Muscle of leg (tissue), 11 donors: ENCODE measurements around the gene VSIG8. TPM values are rescaled to one million over a fixed set of nuclear protein-coding genes. Genes with fewer than 3 reads are reported as not detected.

Experiments
- DNase-seq: peaks from one replicate; pipeline ENCODE4 v3.0.0; 2013
- H3K27ac ChIP-seq: one replicate; pipeline ENCODE4 v1.5.1; 2013; ENCODE audit warnings: mild to moderate bottlenecking, low read length, control low read depth
- H3K27me3 ChIP-seq: one replicate; pipeline ENCODE4 v1.6.1; 2013; ENCODE audit warnings: low read length; ENCODE audit not compliant: control insufficient read depth, insufficient read depth
- H3K36me3 ChIP-seq: one replicate; pipeline ENCODE4 v1.6.1; 2013; ENCODE audit warnings: low read length; ENCODE audit not compliant: control insufficient read depth, insufficient read depth
- H3K4me1 ChIP-seq: one replicate; pipeline ENCODE4 v1.6.1; 2013; ENCODE audit warnings: low read length; ENCODE audit not compliant: control insufficient read depth, insufficient read depth
- H3K4me3 ChIP-seq: one replicate; pipeline ENCODE4 v1.5.1; 2013; ENCODE audit warnings: low read length, control low read depth
- H3K9me3 ChIP-seq: replicated peaks from 2 replicates; pipeline ENCODE4 v1.6.1; 2013; ENCODE audit warnings: low read depth, low read length; ENCODE audit not compliant: control insufficient read depth
- WGBS: methylation state at CpG from one replicate; pipeline ENCODE4 v1.1.5; 2013; ENCODE audit warnings: missing lambda C conversion rate; ENCODE audit not compliant: insufficient coverage; 5-methylcytosine and 5-hydroxymethylcytosine counted together
- polyA plus RNA-seq, 8 donors: library from polyadenylated mRNA; unstranded; fragments of 120-200 nt; gene quantifications; one replicate each; pipeline versions ENCODE4 v1.2.1 to v1.2.3, GENCODE V29; 2013; ENCODE audit warnings: inconsistent platforms in 1 of 8, low replicate concordance in 1 of 8; ENCODE audit not compliant: insufficient read length in 8 of 8, insufficient read depth in 1 of 8
- total RNA-seq: library from RNA; stranded (reverse); fragments of 120-200 nt; gene quantifications from one replicate; pipeline ENCODE4 v1.2.4, GENCODE V29; 2013

VSIG8 gene
- total and polyA plus RNA-seq, 9 donors: not detected

- peaks cover 6% of the 10 kb centered on the region for H3K4me1 ChIP-seq
- H3K27ac ChIP-seq: no peak overlapping the region
- no peak overlapping the region for H3K4me3 ChIP-seq
- no peak for DNase-seq
- no peaks in the 10 kb centered on the region for H3K27me3 ChIP-seq
- H3K36me3 ChIP-seq: peaks cover 4% of the 10 kb centered on the region
- H3K9me3 ChIP-seq: no peaks in the 10 kb centered on the region
- WGBS: 74% methylated on average over 7 of the region's 7 CpGs
Observed at GRCh38 chr1:159859767-159860322, 2.6 kb downstream of the VSIG8 start.

GRCh38 chr1:159857889-159858288 lies 4.6 kb downstream of the VSIG8 start:
- Histone ChIP-seq H3K4me3 (no peak overlapping the region), H3K27me3 (no peaks in the 10 kb centered on the region), H3K36me3 (peaks cover 4% of the 10 kb centered on the region), H3K9me3 (no peaks in the 10 kb centered on the region), H3K27ac (no peak overlapping the region), H3K4me1 (peaks cover 14% of the 10 kb centered on the region)
- 85% methylated on average over 5 of the region's 6 CpGs for WGBS
- no peak for DNase-seq

- Histone ChIP-seq H3K9me3 (no peaks in the 10 kb centered on the region), H3K27ac (no peak overlapping the region), H3K27me3 (no peaks in the 10 kb centered on the region), H3K4me3 (no peak overlapping the region), H3K4me1 (peaks cover 14% of the 10 kb centered on the region), H3K36me3 (peaks cover 4% of the 10 kb centered on the region)
- no peak for DNase-seq
- no CpG with 5 or more reads among the region's 1 CpG for WGBS
Observed at GRCh38 chr1:159856576-159856975, 5.9 kb downstream of the VSIG8 start.

- Histone ChIP-seq H3K9me3 (no peaks in the 10 kb centered on the region), H3K4me1 (peaks cover 14% of the 10 kb centered on the region), H3K4me3 (peak overlapping the region; percentile 80), H3K36me3 (peaks cover 4% of the 10 kb centered on the region), H3K27me3 (no peaks in the 10 kb centered on the region), H3K27ac (no peak overlapping the region)
- 43% methylated on average over 34 of the region's 34 CpGs for WGBS
- no peak for DNase-seq
Observed at GRCh38 chr1:159855709-159856108, 6.7 kb downstream of the VSIG8 start.

GRCh38 chr1:159854693-159855192 lies 7.7 kb downstream of the VSIG8 start:
- H3K9me3 ChIP-seq: no peaks in the 10 kb centered on the region
- no peaks in the 10 kb centered on the region for H3K27me3 ChIP-seq
- under 1% methylated on average over 59 of the region's 59 CpGs for WGBS
- DNase-seq: peak; percentile 93
- peak overlapping the region; percentile 83 for H3K27ac ChIP-seq
- peak overlapping the region; percentile 80 for H3K4me3 ChIP-seq
- H3K36me3 ChIP-seq: peaks cover 4% of the 10 kb centered on the region
- peaks cover 14% of the 10 kb centered on the region for H3K4me1 ChIP-seq

GRCh38 chr1:159854116-159854692 lies 8.3 kb downstream of the VSIG8 start:
- WGBS: 0% methylated on average over 31 of the region's 31 CpGs
- peak; percentile 78 for DNase-seq

GRCh38 chr1:159853417-159854115 lies 8.9 kb downstream of the VSIG8 start:
- Histone ChIP-seq H3K27me3 (no peaks in the 10 kb centered on the region), H3K4me3 (peak overlapping the region; percentile 80), H3K9me3 (no peaks in the 10 kb centered on the region), H3K36me3 (peaks cover 4% of the 10 kb centered on the region), H3K27ac (peak overlapping the region; percentile 83), H3K4me1 (peaks cover 14% of the 10 kb centered on the region)
- peak; percentile 27 for DNase-seq
- WGBS: no CpG with 5 or more reads among the region's 6 CpGs

More at GRCh38 chr1:159854116-159854692, 8.3 kb downstream of the VSIG8 start:
- Histone ChIP-seq H3K9me3 (no peaks in the 10 kb centered on the region), H3K4me1 (peaks cover 14% of the 10 kb centered on the region), H3K27ac (peak overlapping the region; percentile 83), H3K4me3 (peak overlapping the region; percentile 80), H3K27me3 (no peaks in the 10 kb centered on the region), H3K36me3 (peaks cover 4% of the 10 kb centered on the region)

- no peak overlapping the region for H3K27ac ChIP-seq
- no peak overlapping the region for H3K4me3 ChIP-seq
- no peaks in the 10 kb centered on the region for H3K27me3 ChIP-seq
- no peaks in the 10 kb centered on the region for H3K9me3 ChIP-seq
- WGBS: no CpG with 5 or more reads among the region's 1 CpG
- H3K4me1 ChIP-seq: peaks cover 14% of the 10 kb centered on the region
- H3K36me3 ChIP-seq: peaks cover 1% of the 10 kb centered on the region
- DNase-seq: no peak
Observed at GRCh38 chr1:159851407-159851806, 11.1 kb downstream of the VSIG8 start.

- Histone ChIP-seq H3K4me3 (no peak overlapping the region), H3K4me1 (peaks cover 8% of the 10 kb centered on the region), H3K27ac (no peak overlapping the region), H3K9me3 (no peaks in the 10 kb centered on the region), H3K36me3 (no peaks in the 10 kb centered on the region), H3K27me3 (no peaks in the 10 kb centered on the region)
- DNase-seq: no peak
- WGBS: no CpG with 5 or more reads among the region's 2 CpGs
Observed at GRCh38 chr1:159849626-159850366, 12.7 kb downstream of the VSIG8 start.

- no peak overlapping the region for H3K27ac ChIP-seq
- no peak for DNase-seq
Observed at GRCh38 chr1:159848326-159848725, 14.1 kb downstream of the VSIG8 start.

More at GRCh38 chr1:159848326-159848725, 14.1 kb downstream of the VSIG8 start:
- H3K4me3 ChIP-seq: no peak overlapping the region
- H3K4me1 ChIP-seq: peaks cover under 1% of the 10 kb centered on the region
- H3K9me3 ChIP-seq: no peaks in the 10 kb centered on the region
- no peaks in the 10 kb centered on the region for H3K27me3 ChIP-seq
- H3K36me3 ChIP-seq: no peaks in the 10 kb centered on the region
- 0% methylated on average over 1 of the region's 3 CpGs for WGBS
